Ramos (cell line): ENCODE data around the gene ENTR1.

ENCODE experiments used
- in situ Hi-C: fragments of 300-500 bp; cut with MboI; formaldehyde crosslinking; loops from one replicate; pipeline ENCODE4 v1.14.3; 2022; ENCODE audit warnings: low sequenced_read_pairs; ENCODE audit not compliant: unreplicated experiment

The ENTR1 gene

DNA sequence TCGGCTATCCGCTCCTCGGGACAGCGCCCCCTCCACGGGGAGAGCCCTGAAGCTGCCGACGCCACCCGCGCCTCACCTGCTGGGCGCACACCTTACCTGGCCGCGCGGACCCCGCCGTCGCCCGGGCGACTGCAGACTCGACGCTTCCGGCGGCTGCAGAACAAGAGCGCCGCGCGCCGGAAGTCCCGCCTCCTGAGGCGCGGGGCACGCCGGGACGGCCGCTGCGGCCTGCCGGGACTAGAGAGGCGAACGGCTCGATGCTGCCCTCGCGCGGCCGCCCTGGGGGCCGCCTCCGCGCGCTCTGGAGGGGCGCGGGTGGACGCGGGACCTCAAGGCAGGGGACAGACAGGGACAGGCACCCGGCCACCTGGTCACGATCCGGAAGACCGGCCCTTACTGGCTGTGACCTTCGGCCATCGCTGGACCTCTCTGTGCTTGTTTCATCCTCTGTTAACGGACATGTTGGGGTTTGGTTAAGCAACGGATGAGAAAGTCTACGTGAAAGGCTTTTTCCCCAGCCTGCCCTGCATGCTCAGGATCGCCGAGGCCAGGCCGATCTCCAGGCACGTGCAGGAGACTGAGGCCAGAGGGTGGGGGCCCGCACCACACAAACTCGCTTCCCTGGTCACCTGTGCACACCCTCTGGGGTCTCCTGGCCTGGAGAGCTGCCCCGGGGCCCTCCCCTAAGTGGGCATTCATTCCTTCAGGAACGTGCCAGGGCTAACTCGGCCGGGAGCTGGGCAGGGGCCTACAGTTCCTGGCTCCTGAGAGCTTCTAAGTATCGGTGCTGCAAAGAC lies 10.2 kb downstream of the ENTR1 start, which contains the start of gene SNAPC4:
SNAPC4 (minus strand) TSS at position 133 of the 797 bp plus-strand sequence. CDS start 1,742 bp downstream, outside the sequence.
- in situ Hi-C loops: no loop called here

DNA sequence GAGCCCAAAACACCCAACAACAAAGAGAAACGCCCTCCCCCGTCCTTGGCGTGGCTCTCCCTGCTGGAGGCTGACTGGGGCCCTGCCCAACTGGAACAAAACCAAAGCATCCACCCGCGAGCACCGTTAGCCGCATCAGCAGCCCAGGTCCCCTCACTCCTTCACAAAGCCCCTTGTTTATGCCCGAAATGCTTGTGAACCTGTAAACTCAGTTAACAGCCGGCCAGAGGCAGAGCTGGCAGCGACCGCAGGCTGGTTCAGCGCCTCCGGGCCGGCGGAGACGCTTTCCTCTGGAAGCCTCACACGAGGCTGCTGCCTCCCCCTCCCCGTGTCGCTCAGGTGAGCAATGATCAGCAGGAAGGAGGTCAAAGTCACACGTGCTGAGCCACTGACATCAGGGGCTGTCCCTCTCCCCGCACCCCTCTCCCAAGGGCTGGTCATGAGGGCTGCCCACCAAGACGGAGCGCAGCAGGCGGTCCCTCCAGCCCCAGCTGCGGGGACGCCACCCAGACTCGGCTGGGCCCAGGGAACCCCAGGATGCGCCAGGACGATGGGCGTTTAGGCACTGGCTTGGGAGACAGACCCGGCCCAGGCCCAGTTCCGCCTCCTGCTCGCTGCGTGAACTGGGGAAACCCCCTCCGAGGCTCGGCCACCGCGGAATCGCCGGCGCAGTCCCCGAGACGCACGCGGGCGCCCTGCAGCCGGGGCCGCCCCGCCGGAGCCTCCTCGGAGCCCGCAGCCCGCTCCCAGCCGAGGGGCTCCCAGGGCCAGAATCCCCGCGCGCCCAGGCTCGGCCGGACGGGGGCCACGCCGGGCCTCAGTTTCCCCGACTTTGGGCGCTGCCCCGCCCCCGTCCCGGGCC lies 11.0 kb downstream of the ENTR1 start:
- in situ Hi-C loops: no loop called here

DNA sequence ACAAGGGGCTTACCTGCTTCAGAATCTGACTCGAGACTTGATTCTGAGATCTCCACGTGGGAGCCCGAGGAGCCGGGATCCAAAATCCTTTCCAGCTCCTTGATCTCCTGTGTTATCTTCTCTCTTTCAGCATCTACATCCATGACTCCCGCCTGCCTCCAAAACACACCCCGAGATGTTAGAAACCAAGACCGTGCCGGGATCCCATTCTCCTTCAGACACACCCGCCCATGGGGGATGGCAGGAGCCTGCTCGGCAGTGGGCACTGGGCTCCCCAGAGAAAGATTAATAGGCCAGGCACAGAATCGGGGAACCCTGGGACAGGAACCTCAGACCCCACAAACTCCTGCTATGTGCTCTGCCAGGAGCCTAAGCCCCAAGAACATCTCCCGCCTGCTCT lies 12.1 kb downstream of the ENTR1 start:
- in situ Hi-C loops: no loop called here

DNA sequence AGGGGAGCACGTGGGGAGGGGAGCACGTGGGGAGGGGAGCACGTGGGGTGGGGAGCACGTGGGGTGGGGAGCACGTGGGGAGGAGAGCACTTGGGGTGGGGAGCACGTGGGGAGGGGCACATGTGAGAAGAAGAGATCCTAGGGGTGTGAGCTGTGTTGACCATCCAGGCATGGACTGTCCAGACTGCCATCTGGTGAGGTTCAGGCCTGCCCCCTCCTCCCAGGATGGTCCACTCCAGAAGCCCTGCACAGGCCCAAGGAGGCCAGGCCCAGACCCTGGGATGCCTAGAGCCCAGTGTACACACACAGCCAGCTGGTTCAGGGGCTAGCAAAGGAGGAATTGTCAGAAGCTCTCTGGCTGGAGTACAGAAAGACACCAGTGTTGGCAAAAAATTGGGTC lies 12.8 kb downstream of the ENTR1 start:
- in situ Hi-C loops: no loop called here

DNA sequence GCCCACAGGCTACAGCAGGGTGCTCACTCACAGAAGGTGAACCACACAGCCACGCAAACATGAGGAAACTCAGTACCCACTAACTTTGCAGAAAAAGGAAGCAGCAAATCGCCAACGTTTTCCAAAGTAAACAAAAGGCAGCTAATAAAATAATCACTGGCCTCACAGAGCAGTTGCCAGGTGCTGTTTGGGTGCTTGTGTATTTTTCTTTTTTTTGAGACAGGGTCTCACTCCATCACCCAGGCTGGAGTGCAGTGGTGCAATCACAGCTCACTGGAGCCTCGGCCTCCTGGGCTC lies 14.2 kb downstream of the ENTR1 start:
- in situ Hi-C loops: no loop called here

DNA sequence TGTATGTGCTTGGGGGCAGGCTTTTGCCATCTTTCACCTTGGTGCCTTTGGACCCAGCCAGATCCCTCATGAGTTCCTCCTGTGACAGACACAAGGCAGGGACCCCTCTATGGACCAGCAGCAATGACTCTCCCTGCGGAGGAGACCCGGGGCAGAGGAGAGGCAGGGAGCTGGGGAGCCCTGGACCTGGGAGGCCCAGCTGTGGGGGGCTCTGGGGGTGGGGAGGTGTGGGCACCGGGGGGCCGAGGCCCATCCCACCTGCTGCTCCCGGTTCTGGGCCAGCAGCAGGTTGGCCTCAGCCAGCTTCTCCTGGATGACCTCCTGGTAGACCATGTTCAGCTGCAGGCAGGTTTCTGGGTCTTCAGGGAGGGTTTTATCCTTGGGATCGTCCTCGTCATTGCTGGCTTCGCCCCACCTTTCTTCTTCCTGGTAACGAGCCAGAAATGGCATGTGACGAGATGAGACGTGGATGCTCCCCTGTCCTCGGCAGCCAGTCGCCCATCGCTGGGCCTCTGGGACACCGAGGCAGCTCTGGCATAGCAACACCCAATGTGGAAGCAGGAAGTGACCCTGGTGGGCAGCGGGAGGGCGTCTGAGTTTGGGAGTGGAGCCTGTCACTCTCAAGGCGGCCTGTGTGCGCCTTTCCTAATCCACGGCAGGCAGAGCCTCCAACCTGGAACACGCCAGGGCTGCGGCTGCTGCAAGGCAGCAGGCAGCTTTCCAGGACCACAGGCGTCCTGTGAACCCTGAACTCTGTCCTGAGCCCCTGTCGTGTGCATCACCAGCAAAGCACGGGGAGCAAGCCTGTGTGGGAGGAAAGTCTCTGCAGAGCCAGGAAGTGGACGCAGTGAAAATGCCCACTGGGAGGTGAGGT lies 14.8 kb downstream of the ENTR1 start:
- in situ Hi-C loops: no loop called here

DNA sequence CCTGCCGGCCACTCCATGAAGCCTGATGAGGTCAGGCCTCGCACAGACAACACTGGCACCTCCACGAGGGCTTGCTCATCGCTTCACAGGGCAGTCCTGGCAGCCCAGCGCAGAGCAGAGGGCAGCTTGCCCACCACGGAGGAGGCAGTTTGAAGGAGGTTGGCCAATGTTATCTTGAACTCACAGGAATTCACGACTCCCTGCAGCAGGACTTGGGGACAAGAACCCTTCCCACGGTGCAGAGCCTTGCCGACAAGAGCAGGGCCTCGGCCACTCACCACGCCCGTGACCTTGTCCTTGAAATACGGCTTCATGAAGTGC lies 15.4 kb downstream of the ENTR1 start:
- in situ Hi-C loops: no loop called here

DNA sequence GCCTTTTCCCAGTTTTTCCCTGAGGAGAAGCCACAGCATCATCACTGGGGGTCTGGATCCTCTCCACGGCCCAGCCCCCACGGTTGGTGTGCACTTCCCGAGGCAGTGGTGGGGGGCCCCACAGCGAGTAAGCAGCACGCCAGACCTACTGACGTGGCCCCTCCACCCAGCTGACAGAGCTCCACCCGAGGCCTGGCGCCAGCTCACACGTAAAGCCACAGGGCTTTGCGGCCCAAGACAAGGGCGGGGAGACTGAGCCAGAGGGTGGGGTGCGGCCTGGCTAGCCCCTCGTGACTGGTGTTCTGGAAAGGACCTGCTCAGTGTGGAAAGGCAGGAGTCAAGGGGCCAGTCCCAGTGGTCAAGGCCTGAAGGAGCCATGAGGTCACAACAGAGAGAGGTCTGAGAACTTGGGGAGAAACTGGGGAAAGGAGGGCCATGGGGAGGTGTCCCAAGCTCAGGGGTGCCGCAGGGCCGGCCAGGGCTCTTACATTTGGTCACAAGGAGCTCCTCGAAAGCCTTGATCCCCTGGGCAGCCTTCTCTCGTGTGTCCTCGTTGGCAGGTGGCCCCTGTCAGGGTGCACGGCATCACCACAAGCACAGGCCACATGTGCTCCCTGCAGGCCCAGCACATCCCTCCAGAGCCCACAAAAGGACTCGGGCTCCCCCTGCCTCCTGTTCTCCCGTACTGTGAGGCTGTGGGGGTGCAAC lies 15.9 kb downstream of the ENTR1 start:
- in situ Hi-C loops: no loop called here

DNA sequence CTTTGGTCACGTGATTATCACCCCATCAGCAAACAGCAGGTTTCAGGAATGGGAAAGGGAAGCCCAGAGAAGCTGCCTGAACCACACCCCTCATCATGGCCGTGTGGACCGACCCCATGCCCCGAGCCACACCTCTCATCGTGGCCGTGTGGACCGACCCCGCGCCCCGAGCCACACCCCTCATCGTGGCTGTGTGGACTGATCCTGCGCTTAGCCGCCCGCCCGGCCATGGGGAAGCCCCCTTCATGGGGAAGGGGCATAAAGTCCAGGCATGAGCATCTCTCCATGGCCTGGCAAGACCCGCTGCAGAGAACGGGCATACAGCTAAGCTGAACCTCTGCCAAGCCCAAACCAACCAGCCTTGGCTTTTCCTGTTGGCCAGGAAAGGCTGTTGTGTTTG lies 16.9 kb downstream of the ENTR1 start:
- in situ Hi-C loops: no loop called here

DNA sequence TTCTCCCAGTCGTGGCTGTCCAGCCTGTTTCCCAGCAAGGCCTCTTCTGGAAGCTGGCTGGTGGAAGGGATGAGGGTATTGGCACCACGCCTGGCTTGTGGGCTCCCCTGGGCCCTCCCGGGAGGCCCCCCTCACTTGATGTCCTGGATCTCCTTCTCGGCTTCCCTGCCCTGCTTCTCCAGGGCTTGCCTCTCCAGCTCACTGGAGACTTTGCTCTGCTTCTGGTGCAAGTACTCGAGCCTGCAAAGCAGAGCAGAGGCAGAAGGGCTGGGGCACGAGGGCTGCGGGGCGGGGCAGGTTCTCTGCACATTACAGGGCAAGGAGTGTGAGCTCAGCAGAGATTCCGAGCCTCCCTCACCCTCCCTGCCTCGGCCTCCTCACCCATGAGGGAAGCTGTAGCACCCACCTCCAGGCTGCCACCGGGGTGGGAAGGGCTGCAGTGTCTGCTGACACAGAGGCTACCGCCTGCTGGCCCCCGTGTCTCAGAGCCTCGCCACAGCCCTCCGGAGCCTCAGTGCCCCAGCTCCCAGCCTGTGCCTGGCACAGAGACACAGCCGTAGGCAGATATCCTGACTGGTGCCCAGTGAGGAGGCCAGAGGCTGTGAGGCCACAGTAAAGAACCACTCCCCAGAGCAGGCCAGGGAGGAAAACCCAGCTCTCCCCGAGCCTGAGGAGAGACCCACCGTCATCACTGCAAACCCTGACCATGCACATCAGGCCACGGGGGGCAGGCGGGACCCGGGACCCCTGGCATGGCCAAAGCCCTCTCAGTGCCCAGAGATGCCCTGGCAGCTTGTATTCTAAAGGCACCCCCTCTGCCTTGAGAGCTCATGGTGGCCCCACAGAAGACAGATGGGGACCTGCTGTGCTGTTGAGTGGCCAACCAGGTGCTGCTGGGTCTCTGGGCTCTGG lies 17.6 kb downstream of the ENTR1 start:
- in situ Hi-C loops: no loop called here

DNA sequence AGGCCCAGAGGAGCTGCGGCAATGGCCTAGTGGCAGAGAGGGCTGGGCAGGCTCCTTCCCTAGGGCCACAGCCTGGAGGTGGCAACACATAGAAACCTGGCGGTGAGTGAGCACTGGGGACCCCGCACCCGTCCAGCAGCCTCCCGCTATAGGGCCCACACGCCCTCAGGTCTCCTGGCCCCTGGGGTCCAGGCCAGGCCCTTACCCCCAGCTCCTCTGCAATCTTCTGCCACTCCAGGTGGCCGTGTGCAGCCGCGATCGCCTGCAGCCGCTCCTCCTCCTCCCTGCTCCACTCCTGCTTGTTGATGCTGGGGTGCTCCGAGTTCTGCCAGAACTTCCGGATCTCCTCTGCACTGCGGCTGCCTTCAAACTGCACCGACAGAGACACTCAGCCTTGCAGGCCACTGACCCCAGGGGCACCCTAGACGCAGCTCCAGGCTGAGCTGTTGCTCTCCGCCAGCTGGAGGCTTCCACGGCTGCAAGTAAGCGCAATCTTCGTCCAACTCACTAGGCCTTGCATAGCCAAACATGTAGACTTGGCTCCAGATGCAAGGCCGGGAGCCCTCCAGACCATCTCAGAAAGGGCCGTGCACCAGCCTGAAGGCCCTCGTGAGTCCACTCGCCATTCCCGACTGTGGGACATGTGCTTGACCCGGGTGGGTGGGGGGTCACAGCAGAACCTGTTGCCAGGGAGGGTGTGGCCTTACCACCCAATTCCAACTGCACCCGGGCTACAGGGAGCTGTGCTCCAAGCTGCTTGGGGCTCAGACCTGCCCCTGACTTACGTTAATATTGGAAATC lies 18.5 kb downstream of the ENTR1 start:
- in situ Hi-C loops: no loop called here

DNA sequence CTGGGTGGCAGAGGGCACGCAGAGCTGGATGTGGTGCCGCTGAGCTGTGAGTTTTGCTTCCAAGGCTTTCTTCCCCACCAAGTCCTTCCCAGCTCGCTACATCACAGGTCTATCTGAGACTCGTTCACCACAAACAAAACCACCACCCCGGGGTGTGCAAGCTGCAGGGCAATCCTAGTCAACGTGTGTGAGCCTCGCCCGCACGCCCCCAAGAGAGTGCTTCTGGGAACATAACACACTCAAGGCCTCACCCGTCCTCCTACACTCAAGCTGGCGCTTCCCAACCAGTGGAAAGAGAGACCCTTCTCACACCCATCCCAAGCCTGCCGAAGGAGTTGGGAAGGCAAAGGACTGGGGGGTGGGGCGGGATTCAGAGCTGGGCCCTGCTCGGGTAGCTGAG lies 21.0 kb downstream of the ENTR1 start:
- in situ Hi-C loops: no loop called here

DNA sequence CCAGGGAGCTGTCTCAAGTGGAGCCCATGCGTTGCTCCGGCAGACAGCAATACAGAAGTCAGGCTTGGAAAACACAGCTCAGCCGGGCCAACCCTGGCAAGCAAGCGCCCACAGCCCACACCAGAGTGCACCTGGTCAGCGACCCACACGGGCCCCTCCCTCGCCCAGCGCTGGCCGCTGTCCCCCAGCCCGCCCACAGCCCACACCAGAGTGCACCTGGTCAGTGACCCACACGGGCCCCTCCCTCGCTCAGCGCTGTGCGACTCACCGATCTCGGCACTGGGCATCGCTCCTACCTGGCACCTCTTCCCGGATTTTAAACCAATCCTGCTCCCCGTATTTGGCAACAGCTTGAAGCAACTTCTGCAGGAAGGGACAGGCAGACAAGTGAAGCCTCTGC lies 23.2 kb downstream of the ENTR1 start:
- in situ Hi-C loops: no loop called here

DNA sequence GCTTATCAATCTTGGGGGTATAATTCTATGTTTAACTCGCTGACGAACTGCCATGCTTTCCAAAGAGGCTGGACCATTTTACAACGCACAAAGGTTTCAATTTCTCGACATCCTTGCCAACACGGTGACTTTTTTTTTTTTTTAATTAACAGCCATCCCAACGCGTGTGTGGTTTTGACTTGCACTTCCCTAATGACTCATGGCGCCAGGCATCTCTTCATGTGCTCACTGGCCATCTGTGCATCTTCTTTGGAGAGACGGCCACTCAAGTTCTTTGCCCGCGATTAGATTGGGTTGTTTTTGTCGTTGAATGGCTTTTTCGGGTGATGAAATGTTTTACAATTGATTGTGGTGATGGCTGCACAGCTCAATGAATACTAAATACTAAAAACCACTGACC lies 24.4 kb downstream of the ENTR1 start:
- in situ Hi-C loops: no loop called here

DNA sequence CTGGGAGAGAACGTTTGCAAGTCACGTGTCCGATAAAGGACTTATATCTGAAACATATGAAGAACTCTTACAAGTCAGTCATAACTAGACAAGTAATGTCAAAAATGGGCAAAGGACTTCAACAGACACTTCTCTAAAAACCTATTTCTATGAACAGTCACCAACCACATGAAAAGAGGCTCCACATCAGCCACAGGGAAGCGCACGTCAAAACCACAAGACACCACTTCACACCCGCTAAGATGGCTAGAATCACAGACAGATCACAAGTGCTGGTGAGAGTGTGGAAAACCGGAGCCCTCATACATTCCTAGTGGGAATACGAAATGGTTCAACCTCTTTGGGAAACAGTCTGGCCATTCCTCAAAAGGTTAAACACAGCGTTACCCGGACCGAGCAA lies 25.4 kb downstream of the ENTR1 start:
- in situ Hi-C loops: no loop called here

DNA sequence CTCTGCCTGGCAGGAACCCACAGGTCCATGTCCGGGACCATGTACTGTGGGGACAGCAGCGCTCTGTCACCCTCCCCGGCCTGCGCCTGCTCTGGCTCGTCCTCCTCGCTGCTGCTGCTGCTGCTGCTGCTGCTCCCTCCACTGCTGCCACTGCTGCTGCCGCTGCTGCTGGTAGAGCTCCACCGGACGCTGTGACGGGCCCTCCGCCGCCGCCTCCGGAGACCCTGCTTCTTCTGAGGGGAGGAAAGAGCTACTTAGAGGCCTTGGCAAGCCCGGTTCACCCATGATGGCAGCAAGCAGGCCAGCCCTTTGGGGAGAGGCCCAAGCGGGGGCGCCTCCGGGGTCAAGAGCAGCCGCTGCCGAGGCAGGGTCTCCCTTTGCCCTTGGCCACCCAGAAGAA lies 27.0 kb downstream of the ENTR1 start:
- in situ Hi-C loops: no loop called here

DNA sequence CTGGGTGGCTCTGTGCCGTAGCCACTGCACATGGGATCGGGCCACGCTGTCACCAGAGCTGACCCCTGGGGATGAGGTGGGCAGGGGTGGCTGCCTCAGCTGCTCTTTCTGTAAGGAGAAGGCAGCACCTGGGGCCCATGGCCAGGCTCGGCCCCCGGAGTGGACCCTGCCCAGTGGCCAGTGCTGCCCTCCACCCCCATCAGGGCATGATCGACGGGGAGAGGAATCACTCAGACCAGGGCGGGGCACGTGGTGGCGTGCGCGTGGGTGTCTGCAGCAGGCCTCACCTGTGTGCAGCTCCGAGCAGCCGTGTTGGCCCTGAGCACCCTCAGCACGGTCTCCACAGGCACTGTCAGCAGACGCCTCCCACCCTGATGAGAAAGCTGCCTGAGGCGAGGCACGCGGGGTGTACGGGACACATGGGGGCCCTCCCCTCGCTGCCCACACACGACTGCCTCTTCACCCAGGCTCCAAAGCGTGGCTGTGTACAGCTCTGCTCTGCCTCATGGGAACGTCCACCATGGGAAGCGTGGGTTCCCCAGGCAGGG lies 28.4 kb downstream of the ENTR1 start:
- in situ Hi-C loops: no loop called here

DNA sequence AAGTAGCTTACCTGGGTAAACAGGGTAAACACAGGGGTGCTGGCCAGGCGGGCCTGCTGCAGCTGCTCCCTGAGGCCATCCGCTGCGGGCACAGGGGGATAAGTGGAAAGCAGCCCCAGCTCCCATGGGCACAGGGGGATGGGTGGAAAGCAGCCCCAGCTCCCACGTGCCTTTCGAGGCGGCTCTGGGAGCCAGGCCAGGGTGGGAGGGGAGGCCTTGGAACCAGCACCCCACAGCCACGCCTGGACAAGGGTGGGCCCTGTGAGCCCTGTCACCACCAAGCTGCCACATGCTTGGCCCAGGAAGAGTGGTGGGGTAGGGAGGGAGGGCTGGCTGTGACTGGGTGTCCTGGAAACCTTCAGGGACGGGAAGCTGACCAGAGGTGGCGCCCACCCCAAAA lies 29.1 kb downstream of the ENTR1 start:
- in situ Hi-C loops: no loop called here
